ENCODE data around the gene THSD4.

DNA sequence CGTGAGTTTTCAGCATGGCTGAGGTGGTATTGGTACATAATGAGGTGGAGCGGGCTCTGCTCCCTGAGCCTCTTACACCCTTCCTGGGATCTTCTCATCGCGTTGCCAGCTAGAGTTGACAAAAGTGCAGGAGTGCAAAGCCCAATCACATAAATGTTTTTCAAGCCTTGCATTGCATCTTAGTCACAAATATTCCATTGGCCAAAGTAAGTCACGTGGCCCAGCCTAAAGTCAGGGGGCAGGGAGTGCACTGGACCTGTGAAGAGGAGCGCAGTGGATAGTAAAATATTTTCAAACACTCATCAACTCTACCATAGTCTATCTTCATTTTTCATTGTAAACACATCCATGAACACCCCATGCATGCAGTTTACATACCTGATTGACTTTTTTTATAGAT lies 365.3 kb downstream of the THSD4 start:
- no peak for TF ChIP-seq YY1 (IDR thresholded peaks at IDR 0.05; ENCODE audit: insufficient read depth, insufficient read length)
- TF ChIP-seq ZNF274 (IDR thresholded peaks at IDR 0.05; ENCODE audit: low read depth, low read length) = no peak
- TF ChIP-seq SUZ12 (IDR thresholded peaks at IDR 0.05; ENCODE audit: extremely low read depth, insufficient read depth, insufficient read length) = no peak

All from NT2/D1 (cell line).